ENCODE measurements around the gene STRADA. TPM values are rescaled to one million over a fixed set of nuclear protein-coding genes. Genes with fewer than 3 reads are reported as not detected.

The STRADA gene
- total RNA-seq, 6 donors from 2014 or later, result 18.7 to 60.8 (median 32.4) TPM

- H3K4me1 ChIP-seq, result peaks cover 42 to 58% (median 51%) of the 10 kb centered on the region in 4 donors
These were observed 62.4 kb downstream of the STRADA start for GRCh38 chr17:63679214-63679613.

GRCh38 chr17:63676584-63676983 is 65.0 kb downstream of the STRADA start:
- ATAC-seq (ENCODE audit: low FRiP score in 2 of 2), result no peak
- H3K4me1 ChIP-seq, result peaks cover 43 to 58% (median 54%) of the 10 kb centered on the region in 4 donors
- H3K4me3 ChIP-seq, result no peak overlapping the region
- DNase-seq, result no peak
- H3K27me3 ChIP-seq, result no peaks in the 10 kb centered on the region
- H3K9me3 ChIP-seq, result no peaks in the 10 kb centered on the region
- TF ChIP-seq POLR2AphosphoS5 (IDR thresholded peaks at IDR 0.05) (no peak), CTCF (IDR thresholded peaks at IDR 0.05) (no peak), POLR2A (IDR thresholded peaks at IDR 0.05) (no peak), EP300 (IDR thresholded peaks at IDR 0.05) (no peak)
- WGBS, 2 donors, result 21 to 36% methylated on average over 3 of the region's 3 CpGs
- peak overlapping the region; percentile 2 to 84 (median 64) for H3K27ac ChIP-seq
- H3K36me3 ChIP-seq, result peaks cover 4 to 13% (median 6%) of the 10 kb centered on the region in 4 donors

More at GRCh38 chr17:63679214-63679613, 62.4 kb downstream of the STRADA start:
- ATAC-seq (ENCODE audit: low FRiP score in 2 of 2) (no peak), DNase-seq (no peak)
- no peaks in the 10 kb centered on the region for H3K9me3 ChIP-seq
- TF ChIP-seq CTCF (IDR thresholded peaks at IDR 0.05), result no peak
- TF ChIP-seq POLR2AphosphoS5 (IDR thresholded peaks at IDR 0.05), result no peak
- TF ChIP-seq POLR2A (IDR thresholded peaks at IDR 0.05), result no peak
- no peak for TF ChIP-seq EP300 (IDR thresholded peaks at IDR 0.05)
- peaks cover 7 to 25% (median 23%) of the 10 kb centered on the region in 4 donors for H3K36me3 ChIP-seq
- H3K27me3 ChIP-seq, result no peaks in the 10 kb centered on the region
- WGBS, 2 donors, result 96 to 98% methylated on average over 4 to 5 of the region's 5 CpGs
- H3K27ac ChIP-seq, result no peak overlapping the region
- H3K4me3 ChIP-seq, result no peak overlapping the region

GRCh38 chr17:63675607-63676546 is 65.7 kb downstream of the STRADA start:
- Histone ChIP-seq H3K36me3 (peaks cover 4 to 13% (median 6%) of the 10 kb centered on the region in 4 donors), H3K27me3 (no peaks in the 10 kb centered on the region), H3K4me3 (peak overlapping the region in 2 of 4 donors; percentile 20 to 27), H3K4me1 (peaks cover 37 to 51% (median 47%) of the 10 kb centered on the region in 4 donors), H3K27ac (peak overlapping the region; percentile 74 to 85 (median 83)), H3K9me3 (no peaks in the 10 kb centered on the region)
- DNase-seq (peak in 1 of 2 donors; percentile 92), ATAC-seq (ENCODE audit: low FRiP score in 2 of 2) (peak; percentile 85 to 93)
- TF ChIP-seq EP300 (IDR thresholded peaks at IDR 0.05) (peak in 1 of 4 donors; percentile 18), POLR2AphosphoS5 (IDR thresholded peaks at IDR 0.05) (peak; percentile 57 to 73), POLR2A (IDR thresholded peaks at IDR 0.05) (peak in 1 of 4 donors; percentile 12), CTCF (IDR thresholded peaks at IDR 0.05) (no peak)
- WGBS, 2 donors, result 21 to 30% methylated on average over 5 to 6 of the region's 6 CpGs

- Histone ChIP-seq H3K27ac (peak overlapping the region; percentile 74 to 85 (median 83)), H3K27me3 (no peaks in the 10 kb centered on the region), H3K9me3 (no peaks in the 10 kb centered on the region), H3K36me3 (peaks cover 4 to 13% (median 8%) of the 10 kb centered on the region in 4 donors), H3K4me3 (peak overlapping the region in 2 of 4 donors; percentile 20 to 27), H3K4me1 (peaks cover 37 to 47% (median 42%) of the 10 kb centered on the region in 4 donors)
- ATAC-seq (ENCODE audit: low FRiP score in 2 of 2) (peak; percentile 42 to 60), DNase-seq (no peak)
- TF ChIP-seq CTCF (IDR thresholded peaks at IDR 0.05), result no peak
- TF ChIP-seq POLR2A (IDR thresholded peaks at IDR 0.05), result no peak
- no peak for TF ChIP-seq EP300 (IDR thresholded peaks at IDR 0.05)
- no peak for TF ChIP-seq POLR2AphosphoS5 (IDR thresholded peaks at IDR 0.05)
- WGBS, 2 donors, result 15 to 19% methylated on average over 4 of the region's 4 CpGs
These were observed 66.4 kb downstream of the STRADA start for GRCh38 chr17:63675231-63675606.
